Omental fat pad (tissue), 4 donors: Measurements from ENCODE around the gene THEM4. TPM values are rescaled to one million over a fixed set of nuclear protein-coding genes. Genes with fewer than 3 reads are reported as not detected.
A peak's percentile ranks its signal among the peaks of the same experiment; 100 is the strongest.

ENCODE experiments used
- ATAC-seq: fragments of 150-250 bp; one replicate; pipeline ENCODE4 v1.9.1; 2016; ENCODE audit warnings: mild to moderate bottlenecking, moderate library complexity; ENCODE audit not compliant: low FRiP score
- DNase-seq: peaks from one replicate; pipeline ENCODE4 v3.0.0-alpha.2; 2019; ENCODE audit warnings: low spot score
- CTCF ChIP-seq, 3 donors: fragments of 450-650 bp; IDR thresholded peaks; one replicate each; pipeline ENCODE4 v1.5.1; 2016 to 2017; ENCODE audit warnings: antibody characterized with exemption in 3 of 3, mild to moderate bottlenecking in 3 of 3, moderate library complexity in 2 of 3
- total RNA-seq, 4 donors: library from RNA; depleted of rRNA; stranded (reverse); fragments of >200 nt; gene quantifications; one replicate each; pipeline ENCODE4 v1.1.0, GENCODE V29; 2016

THEM4 gene
- total RNA-seq, 4 donors from 2014 or later: 17.3 to 29.3 (median 21.8) TPM

- ATAC-seq: peak; percentile 33
- TF ChIP-seq CTCF (IDR thresholded peaks at IDR 0.05): no peak
- no peak for DNase-seq
Observed at GRCh38 chr1:151942882-151943281, 33.6 kb upstream of the THEM4 start.

- TF ChIP-seq CTCF (IDR thresholded peaks at IDR 0.05): no peak
- no peak for ATAC-seq
- no peak for DNase-seq
Observed at GRCh38 chr1:151940541-151940940, 31.2 kb upstream of the THEM4 start.

GRCh38 chr1:151939779-151940178, 30.5 kb upstream of the THEM4 start:
- no peak for DNase-seq
- no peak for TF ChIP-seq CTCF (IDR thresholded peaks at IDR 0.05)
- ATAC-seq: no peak

- DNase-seq (no peak), ATAC-seq (no peak)
- no peak for TF ChIP-seq CTCF (IDR thresholded peaks at IDR 0.05)
Observed at GRCh38 chr1:151939141-151939540, 29.8 kb upstream of the THEM4 start.

- no peak for TF ChIP-seq CTCF (IDR thresholded peaks at IDR 0.05)
- DNase-seq: no peak
- ATAC-seq: no peak
Observed at GRCh38 chr1:151936653-151937052, 27.3 kb upstream of the THEM4 start.

- DNase-seq (no peak), ATAC-seq (no peak)
Observed at GRCh38 chr1:151935894-151936602, 26.7 kb upstream of the THEM4 start.

More at GRCh38 chr1:151935894-151936602, 26.7 kb upstream of the THEM4 start:
- TF ChIP-seq CTCF (IDR thresholded peaks at IDR 0.05): no peak
